GM15510 (cell line): Measurements from ENCODE around the gene MYOZ3.

Experiments
- POLR2A ChIP-seq: IDR thresholded peaks from 3 replicates; pipeline ENCODE4 v1.6.1; 2011; ENCODE audit warnings: borderline replicate concordance; ENCODE audit not compliant: insufficient read length; ENCODE audit errors: extremely low read depth

Gene MYOZ3

GRCh38 chr5:150661086-150661485 lies at the start of gene MYOZ3:
TSS of gene MYOZ3 (plus strand) at chr5:150661251. CDS start at chr5:150662942, 1,691 bp downstream.
- no peak for TF ChIP-seq POLR2A

GRCh38 chr5:150612405-150612804 lies 48.6 kb upstream of the MYOZ3 start:
- TF ChIP-seq POLR2A, result no peak

GRCh38 chr5:150612905-150613670 lies 48.0 kb upstream of the MYOZ3 start:
- no peak for TF ChIP-seq POLR2A

GRCh38 chr5:150613991-150614660 lies 46.9 kb upstream of the MYOZ3 start:
- no peak for TF ChIP-seq POLR2A

- TF ChIP-seq POLR2A, result no peak
Observed at GRCh38 chr5:150614661-150615060, 46.4 kb upstream of the MYOZ3 start.

- no peak for TF ChIP-seq POLR2A
Observed at GRCh38 chr5:150615141-150615699, 45.8 kb upstream of the MYOZ3 start.

GRCh38 chr5:150616024-150616470 lies 45.0 kb upstream of the MYOZ3 start:
- TF ChIP-seq POLR2A, result no peak

- TF ChIP-seq POLR2A, result no peak
Observed at GRCh38 chr5:150616506-150616905, 44.5 kb upstream of the MYOZ3 start.

GRCh38 chr5:150618163-150618562 lies 42.9 kb upstream of the MYOZ3 start:
- no peak for TF ChIP-seq POLR2A

- no peak for TF ChIP-seq POLR2A
Observed at GRCh38 chr5:150618588-150619281, 42.3 kb upstream of the MYOZ3 start.

- no peak for TF ChIP-seq POLR2A
Observed at GRCh38 chr5:150619359-150620230, 41.5 kb upstream of the MYOZ3 start.

GRCh38 chr5:150621301-150621700 lies 39.8 kb upstream of the MYOZ3 start:
- no peak for TF ChIP-seq POLR2A

- TF ChIP-seq POLR2A, result no peak
Observed at GRCh38 chr5:150622157-150622556, 38.9 kb upstream of the MYOZ3 start.

GRCh38 chr5:150623152-150623877 lies 37.7 kb upstream of the MYOZ3 start:
- TF ChIP-seq POLR2A, result no peak

- TF ChIP-seq POLR2A, result no peak
Observed at GRCh38 chr5:150623878-150624216, 37.2 kb upstream of the MYOZ3 start.
